ENCODE measurements around the gene GIPC3.

Gene GIPC3

DNA sequence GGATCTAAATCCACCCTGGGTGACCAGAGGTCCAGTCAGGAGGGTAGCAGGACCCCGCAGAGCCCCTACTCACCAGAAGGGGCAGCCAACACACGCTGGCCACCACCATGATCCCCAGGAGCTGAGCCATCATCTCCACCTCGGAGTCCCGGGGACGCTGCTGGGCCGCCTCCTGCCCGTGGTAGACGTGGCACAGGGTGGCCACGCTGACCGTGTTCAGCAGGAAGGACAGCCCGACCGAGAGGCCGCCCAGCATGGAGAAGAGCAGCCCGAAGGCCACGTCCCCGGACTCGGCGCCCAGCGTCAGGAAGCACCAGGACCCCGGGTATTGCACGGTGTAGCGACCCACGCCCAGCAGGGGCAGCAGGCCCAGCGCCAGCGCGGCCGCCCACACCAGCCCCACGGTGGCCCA, 14.5 kb downstream of the GIPC3 start:
- no peak overlapping the region for H3K4me3 ChIP-seq (ENCODE audit: low read length)
- no peak for TF ChIP-seq ZNF274 (IDR thresholded peaks at IDR 0.05; ENCODE audit: low read depth, low read length)

DNA sequence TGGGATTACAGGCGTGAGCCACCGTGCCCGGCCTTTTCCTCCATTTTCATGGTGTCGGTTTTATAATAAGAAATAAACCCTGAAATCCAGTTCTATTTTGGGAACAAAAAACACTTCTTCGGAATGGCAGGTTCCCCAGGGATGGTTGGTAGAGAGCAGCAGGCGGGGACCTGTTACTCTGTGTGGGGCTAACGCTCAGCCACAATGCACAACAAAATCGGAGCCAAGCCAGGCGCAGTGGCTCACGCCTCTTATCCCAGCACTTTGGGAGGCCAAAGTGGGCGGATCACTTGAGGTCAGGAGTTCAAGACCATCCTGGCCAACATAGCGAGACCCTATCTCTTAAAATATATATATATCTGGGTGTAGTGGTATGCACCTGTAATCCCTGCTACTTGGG, 15.7 kb downstream of the GIPC3 start:
- H3K4me3 ChIP-seq (ENCODE audit: low read length): no peak overlapping the region
- TF ChIP-seq ZNF274 (IDR thresholded peaks at IDR 0.05; ENCODE audit: low read depth, low read length): no peak

DNA sequence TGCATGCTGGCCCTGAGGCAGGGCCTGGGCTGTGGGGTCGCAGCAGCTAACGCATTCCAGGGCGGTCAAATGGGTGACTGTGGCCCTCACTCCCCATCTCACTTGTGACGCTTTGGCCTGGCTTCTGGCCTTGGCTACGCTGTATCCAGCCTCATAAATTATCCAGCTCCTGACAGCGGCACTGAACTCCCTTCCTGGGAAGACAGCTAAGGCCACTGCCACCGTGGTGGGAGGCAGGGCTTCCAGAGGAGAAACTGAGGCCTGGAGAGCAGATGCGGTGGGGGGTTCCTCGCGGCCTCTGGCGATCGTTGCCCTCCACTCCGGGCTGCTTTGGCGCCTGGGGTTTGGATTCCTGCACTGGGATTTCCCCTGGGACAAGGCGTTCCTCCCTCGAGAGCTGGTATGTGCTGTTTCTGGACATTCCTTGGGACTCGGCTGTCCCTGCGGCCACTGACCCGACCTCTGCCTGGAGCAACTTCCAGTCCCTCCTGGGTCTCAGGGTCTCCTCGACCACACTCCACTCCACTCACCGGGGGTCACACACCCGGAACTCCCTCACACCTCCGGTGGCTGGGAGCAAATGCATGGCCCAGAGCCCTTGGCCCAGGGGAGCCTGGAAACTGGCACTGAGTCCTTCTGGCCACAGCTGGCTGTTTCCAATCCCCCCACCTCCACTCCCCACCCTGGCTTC, 18.0 kb downstream of the GIPC3 start:
- no peak for TF ChIP-seq ZNF274 (IDR thresholded peaks at IDR 0.05; ENCODE audit: low read depth, low read length)
- no peak overlapping the region for H3K4me3 ChIP-seq (ENCODE audit: low read length)

DNA sequence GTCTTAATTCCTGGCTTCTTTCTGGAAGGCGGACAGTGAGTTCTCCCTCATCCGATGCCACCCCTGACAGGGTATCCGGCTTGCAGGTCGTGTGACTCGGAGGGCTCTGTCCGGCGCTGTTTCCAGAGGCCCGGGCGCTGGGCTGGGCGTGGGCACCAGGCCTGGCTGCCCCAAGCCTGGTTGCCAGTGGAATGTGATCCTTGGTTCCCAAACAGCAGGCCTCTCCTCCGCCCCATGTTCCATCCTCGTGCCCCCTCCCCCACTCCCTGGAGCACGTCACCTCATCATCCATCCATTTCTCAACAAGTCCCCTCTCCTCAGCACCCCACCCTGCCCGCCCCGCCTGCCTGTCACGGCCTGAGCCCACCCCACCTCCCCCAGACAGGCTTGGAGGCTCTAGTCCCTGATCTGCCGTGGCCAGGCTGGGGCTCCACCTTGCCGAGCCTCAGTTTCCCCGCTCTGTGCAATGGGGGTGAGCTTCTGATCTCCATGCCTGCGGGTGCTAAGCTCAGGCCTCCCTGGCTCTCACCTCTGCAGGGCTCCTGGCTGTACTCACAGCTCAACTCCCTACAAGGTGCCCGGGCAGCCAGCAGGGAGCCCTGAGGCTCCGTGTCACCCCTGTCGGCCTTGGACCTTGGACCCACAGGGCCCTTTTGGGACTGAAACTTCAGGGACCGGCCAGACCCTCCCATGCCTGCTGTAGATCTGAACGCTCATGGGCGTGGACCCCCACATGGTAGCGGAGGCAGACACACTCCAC, 19.1 kb downstream of the GIPC3 start:
- no peak for TF ChIP-seq ZNF274 (IDR thresholded peaks at IDR 0.05; ENCODE audit: low read depth, low read length)
- H3K4me3 ChIP-seq (ENCODE audit: low read length): no peak overlapping the region

DNA sequence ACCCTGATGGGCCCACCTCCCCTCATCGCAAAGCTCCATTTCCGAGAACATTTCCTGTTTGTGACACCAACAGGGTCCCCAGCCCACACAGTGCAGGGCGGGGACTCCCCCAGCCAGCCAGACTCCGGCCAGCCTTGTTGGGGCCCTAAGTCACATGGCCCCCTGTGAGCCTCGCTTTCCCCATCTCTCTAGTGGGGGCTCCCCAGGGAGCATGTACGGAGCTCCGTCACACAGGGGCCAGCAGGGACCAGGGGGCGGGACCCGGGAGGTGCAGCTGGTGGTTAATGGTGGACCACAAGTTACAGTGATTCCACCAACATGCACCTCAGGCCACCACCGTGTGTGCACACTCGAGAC, 19.7 kb downstream of the GIPC3 start:
- TF ChIP-seq ZNF274 (IDR thresholded peaks at IDR 0.05; ENCODE audit: low read depth, low read length): no peak
- no peak overlapping the region for H3K4me3 ChIP-seq (ENCODE audit: low read length)

DNA sequence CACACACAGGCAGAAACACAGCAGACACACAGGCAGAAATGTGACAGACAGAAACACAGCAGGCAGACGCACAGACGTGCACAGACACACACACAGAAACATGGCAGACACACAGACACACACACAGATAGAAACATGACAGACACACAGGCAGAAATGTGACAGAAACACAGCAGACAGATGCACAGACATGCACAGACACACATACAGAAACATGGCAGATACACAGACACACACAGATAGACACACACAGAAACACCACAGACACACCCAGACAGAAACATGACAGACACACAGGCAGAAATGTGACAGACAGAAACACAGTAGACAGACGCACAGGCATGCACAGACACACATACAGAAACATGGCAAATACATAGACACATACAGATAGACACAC, 20.1 kb downstream of the GIPC3 start:
- H3K4me3 ChIP-seq (ENCODE audit: low read length): no peak overlapping the region
- no peak for TF ChIP-seq ZNF274 (IDR thresholded peaks at IDR 0.05; ENCODE audit: low read depth, low read length)

DNA sequence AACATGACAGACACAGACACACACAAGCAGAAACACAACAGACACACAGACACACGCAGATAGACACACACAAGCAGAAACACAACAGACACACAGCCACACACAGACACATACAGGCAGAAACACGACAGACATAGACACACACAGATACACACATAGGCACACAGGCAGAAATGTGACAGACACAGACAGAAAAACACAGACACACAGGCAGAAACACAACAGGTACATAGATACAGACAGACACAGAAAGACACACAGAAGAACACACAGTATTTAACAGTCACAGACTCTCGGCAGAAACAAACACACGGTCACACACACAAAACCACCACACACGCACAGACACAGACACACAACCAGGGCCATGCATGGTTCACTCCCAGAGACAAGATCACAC, 20.5 kb downstream of the GIPC3 start:
- TF ChIP-seq ZNF274 (IDR thresholded peaks at IDR 0.05; ENCODE audit: low read depth, low read length): no peak
- H3K4me3 ChIP-seq (ENCODE audit: low read length): no peak overlapping the region

DNA sequence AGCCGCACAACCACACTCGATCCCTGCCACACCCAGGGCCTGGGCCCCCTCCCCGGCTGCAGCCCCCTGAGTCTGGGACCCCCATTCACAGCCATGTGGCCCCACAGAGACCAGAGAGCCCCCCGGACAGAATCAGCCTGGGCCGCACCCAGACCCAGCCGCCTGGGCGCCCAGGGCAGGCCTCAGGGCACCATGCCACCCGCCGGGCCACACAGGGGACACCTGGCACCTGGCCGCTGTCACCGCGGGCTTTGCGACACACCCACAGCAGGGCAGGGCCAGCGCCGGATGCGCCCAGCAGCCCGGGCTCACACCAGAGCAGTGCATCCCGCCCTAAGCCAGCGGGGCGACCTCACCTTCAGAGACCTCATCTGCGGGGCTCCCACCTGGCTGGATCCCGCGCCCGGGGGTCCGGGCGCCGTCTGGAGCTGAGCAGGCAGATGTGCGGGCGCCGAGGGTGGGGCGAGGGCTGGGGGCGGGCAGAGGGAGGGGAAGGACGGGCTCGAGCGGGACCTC, 21.0 kb downstream of the GIPC3 start:
- H3K4me3 ChIP-seq (ENCODE audit: low read length): no peak overlapping the region
- no peak for TF ChIP-seq ZNF274 (IDR thresholded peaks at IDR 0.05; ENCODE audit: low read depth, low read length)

DNA sequence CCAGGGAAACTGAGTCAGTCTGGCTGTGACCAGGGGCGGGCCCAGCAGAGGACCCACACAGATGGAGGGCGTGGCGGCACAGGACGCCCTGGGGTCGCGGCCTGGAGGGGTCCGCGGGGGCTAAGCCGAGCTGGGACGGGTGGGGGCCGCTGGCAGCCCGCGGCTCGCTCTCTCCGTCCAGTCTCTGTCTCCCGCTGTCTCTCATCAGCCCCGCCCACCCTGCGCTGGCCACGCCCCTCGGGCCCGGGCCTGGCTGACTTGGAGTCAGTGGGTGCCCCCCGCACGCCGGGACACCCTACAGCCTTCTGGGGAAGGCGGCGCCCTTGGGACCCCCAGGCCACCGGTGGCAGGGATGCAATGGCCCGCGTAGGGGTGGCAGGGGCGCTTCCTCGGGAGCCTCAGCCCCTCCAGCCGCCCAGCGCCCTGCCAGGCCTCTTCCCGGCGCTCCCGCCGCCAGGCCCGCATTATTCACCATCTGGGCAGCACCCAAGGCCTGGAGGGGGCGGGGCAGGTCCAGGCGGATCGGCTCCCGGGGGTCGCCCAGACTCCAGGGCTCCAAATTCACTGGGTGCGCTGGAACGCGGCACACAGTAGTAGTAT, 21.5 kb downstream of the GIPC3 start, which contains the start of gene TBXA2R:
Gene TBXA2R (minus strand): TSS at position 186 of the 600 bp plus-strand sequence. CDS start 6,241 bp downstream, outside the sequence.
- no peak for TF ChIP-seq ZNF274 (IDR thresholded peaks at IDR 0.05; ENCODE audit: low read depth, low read length)
- H3K4me3 ChIP-seq (ENCODE audit: low read length): no peak within 1 kb of the TSS

DNA sequence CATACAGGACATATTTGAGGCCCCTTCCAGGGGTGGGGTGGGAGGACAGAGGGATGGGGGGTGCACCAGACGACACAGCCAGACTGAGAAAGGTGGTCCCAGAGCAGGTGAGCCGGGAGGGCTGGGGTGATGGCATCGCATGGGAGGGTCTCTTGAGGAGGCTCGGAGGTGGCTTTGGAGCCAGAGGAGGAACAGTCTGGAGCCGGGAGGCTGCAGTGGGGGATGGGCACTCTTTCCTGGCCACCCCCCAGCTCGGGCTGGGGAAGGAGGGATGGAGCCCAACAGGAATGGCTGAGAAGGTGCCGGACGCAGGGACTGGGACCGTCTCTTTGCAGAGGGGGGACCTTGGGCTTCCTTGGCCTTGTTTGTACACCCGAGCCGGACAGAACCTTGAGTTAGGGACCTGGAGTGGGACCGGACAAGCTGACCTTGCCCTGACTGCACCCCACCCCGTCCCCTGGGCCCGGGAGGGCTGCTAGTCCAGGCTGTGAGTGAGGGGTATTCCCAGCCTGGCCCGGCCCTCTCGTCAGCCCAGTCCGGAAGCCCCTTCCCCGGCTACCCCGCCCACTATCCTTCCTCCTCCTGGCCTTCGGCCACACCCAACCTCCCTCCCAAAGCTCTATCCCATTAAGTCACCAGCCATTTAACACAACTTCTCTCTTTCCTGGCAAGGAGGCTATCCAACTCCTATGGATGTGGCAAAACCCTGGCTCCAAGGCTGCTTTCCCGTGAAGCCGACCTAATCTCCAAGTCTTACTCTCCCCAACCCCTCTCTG, 22.2 kb downstream of the GIPC3 start:
- TF ChIP-seq ZNF274 (IDR thresholded peaks at IDR 0.05; ENCODE audit: low read depth, low read length): no peak
- no peak overlapping the region for H3K4me3 ChIP-seq (ENCODE audit: low read length)

DNA sequence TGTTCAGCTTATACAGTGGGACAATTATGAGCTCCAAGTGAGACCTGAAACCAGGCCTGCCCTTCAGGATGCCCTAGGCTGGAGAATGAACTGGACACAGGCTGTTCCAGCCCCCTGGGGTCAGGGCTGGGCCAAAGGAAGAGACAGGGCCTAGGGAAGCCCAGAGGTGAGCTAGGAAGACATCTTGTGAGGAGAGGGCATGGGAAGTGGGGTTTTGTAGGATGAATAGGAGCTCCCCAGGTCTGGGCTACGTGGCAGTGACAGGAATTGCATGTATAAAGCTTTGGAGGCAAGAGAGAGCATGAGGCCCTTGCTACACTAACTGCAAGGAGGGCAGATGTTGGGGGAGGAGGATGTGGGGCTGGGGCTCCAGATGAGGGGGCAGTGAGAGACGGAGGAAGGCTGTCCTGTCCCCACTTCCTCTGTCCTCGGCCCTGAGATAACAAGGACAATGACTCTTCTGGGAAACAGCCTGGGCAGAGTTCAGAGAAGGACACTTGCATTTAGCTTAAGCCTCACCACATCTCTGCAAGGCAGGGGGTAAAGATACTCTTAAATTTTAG, 22.9 kb downstream of the GIPC3 start:
- no peak for TF ChIP-seq ZNF274 (IDR thresholded peaks at IDR 0.05; ENCODE audit: low read depth, low read length)
- H3K4me3 ChIP-seq (ENCODE audit: low read length): no peak overlapping the region

DNA sequence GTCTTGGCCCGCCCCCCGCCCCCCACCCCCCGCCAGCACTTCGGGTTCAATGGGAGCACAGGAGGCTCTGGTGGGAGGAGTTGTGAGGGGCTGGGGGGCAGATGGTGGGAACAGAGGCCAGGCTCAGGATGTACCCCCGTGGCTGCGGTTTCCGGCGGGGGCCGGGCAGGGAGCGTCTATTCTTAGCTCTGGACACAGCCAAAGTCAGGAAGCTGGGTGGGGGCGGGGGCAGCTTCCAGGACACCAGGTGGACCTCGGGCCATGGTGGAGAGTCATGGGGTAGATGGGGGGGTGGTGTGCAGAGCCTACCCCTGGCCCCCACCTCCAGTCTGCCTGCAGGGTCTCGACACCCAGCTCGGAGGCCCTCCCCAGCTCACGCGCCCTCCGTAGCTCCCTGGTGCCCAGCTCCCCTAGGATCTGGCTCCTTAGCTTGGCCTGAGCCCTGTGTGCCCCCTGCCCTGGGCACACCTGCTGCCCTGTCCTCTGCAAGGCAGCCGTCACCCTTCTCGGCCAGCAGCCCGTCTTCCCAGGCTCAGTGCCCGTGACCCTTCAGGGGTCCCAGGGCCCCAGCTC, 23.6 kb downstream of the GIPC3 start:
- TF ChIP-seq ZNF274 (IDR thresholded peaks at IDR 0.05; ENCODE audit: low read depth, low read length): no peak

More for the DNA sequence above, 23.6 kb downstream of the GIPC3 start:
- H3K4me3 ChIP-seq (ENCODE audit: low read length): no peak overlapping the region
